ENCODE data around the gene PNPT1.

DNA sequence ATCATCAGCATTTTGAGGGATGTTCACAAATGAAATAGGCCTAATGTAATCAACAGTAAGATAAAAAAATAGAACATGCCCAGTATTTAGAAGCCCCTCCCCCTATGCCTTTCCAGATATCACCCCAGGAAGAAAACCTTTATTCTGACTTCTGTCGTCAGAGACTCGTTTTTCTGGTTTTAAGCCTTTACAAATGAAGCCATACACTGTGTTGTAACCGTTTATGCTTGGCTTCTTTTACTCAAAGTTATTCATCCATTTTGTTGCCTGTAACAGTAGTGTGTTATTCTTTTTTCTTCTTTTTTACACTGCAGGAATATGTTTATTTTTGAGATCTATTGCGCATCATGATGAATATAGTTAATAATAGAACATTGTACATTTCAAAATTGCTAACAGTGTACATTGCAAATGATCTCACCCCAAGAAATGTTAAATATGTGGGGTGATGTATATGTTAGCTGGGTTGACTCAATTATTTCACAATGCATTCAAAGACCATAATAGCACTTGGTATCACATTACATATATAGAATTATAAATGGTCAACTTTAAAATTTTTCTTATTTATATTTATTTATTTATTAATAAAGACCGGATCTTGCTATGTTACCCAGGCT lies 28.1 kb upstream of the PNPT1 start:
- TF ChIP-seq, protein P1, sequence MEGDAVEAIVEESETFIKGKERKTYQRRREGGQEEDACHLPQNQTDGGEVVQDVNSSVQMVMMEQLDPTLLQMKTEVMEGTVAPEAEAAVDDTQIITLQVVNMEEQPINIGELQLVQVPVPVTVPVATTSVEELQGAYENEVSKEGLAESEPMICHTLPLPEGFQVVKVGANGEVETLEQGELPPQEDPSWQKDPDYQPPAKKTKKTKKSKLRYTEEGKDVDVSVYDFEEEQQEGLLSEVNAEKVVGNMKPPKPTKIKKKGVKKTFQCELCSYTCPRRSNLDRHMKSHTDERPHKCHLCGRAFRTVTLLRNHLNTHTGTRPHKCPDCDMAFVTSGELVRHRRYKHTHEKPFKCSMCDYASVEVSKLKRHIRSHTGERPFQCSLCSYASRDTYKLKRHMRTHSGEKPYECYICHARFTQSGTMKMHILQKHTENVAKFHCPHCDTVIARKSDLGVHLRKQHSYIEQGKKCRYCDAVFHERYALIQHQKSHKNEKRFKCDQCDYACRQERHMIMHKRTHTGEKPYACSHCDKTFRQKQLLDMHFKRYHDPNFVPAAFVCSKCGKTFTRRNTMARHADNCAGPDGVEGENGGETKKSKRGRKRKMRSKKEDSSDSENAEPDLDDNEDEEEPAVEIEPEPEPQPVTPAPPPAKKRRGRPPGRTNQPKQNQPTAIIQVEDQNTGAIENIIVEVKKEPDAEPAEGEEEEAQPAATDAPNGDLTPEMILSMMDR (IDR thresholded peaks at IDR 0.05; ENCODE audit: low read depth, low read length, poor library complexity, severe bottlenecking), result no peak
- no peak for TF ChIP-seq EZH2phosphoT487 (IDR thresholded peaks at IDR 0.05; ENCODE audit: borderline replicate concordance, low read length)

Measured in DOHH2 (cell line).